KG1 (cell line): ENCODE data around the gene NLGN1.
"Not testable (repeated sequence)": the region's sequence is repeated elsewhere in the genome, so short reads cannot be mapped to it uniquely, and the experiment has no call there.

ENCODE experiments used
- DNase-seq: peaks from one replicate; lab custom pipeline; 2025; lab: John Stamatoyannopoulos, UW

NLGN1 gene

GRCh38 chr3:174168026-174168425 is 770.5 kb downstream of the NLGN1 start:
- DNase-seq: no peak

GRCh38 chr3:174168538-174169254 is 771.2 kb downstream of the NLGN1 start:
- no peak for DNase-seq

DNA sequence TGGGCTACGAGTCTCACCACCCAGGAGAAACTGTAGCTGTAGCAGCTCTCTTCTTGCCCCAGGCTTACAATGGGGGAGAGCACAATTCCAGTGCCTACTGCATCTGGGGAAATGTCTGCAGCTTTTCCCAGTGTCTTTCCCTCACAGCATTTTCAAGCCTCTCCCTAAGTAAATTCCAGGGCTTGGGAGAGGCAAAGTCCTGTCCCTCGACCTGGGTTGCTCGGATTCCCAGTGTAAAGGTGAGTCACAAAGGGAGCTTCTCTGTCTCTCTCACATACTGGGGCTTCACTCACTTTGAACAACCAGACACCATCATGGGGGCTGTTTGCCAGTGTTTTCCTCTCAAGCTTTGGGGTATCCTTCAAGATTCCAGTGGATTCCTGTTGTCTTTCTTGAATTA is 772.2 kb downstream of the NLGN1 start:
- DNase-seq: no peak

GRCh38 chr3:174170248-174170647 is 772.7 kb downstream of the NLGN1 start:
- DNase-seq: no peak

DNA sequence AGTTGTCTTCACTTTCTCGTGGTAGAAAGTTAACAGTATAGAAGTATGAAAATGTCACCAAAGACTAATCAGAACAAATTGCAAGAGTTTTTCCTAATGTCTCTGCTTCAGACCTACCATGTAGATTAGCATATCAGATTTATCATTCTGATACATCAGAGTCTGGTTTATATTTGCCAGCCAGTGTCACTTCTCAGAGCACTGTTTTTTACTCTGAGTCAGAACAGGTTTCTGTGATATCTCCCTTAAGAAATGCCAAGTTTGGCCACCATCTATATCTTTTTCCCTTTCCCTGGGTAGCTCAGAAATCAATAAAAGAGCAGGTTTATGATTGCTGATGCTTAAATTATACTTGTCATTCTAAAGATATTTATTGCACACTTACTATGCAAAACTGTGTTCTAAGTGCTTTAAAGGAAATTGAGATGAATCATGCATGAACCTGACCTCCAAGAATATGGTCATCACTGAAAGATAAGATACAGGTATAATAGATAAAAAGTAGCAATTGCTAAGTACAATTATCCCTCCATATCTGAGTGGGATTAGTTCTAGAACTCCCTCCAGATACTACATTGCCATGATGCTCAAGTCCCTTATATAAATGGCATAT is 788.9 kb downstream of the NLGN1 start:
- no peak for DNase-seq

DNA sequence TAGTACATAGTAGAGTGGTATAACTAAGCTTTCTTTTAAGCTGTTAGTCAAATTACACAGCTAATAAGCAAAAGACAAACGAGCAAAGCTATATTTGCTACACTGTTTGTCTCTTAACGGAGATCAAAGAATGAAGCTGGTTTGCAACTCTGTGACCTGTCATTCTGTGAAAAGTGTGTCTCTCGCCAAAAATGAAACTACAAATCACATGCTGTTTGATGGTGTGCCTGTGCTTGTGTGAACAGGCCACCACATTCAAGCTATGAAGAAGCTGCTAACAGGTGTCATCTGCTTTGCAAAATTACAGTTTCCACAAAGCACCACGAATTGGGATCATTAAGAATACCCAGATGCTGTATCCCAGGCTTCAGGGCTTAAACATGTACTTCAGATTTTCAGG is 793.8 kb downstream of the NLGN1 start:
- no peak for DNase-seq

GRCh38 chr3:174191895-174192294 is 794.4 kb downstream of the NLGN1 start:
- no peak for DNase-seq

DNA sequence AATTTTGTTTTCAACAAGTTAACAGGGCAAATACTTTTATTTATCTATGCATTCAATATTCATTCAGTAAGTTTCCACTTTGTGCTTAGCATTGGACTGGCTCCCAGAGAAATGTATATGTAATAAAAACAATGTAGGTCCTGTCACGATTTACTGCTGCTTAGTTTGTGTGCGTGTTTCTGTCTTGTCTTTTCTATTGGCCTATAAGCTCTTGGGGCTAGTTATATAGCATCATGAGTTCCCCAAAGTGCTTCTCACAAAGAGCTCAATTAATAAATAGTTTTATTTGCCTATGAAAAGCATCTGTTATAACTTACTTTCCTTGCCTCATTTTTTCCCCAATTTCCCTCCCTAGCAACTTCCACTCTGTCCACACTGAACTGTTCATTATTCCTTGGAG is 794.9 kb downstream of the NLGN1 start:
- no peak for DNase-seq

DNA sequence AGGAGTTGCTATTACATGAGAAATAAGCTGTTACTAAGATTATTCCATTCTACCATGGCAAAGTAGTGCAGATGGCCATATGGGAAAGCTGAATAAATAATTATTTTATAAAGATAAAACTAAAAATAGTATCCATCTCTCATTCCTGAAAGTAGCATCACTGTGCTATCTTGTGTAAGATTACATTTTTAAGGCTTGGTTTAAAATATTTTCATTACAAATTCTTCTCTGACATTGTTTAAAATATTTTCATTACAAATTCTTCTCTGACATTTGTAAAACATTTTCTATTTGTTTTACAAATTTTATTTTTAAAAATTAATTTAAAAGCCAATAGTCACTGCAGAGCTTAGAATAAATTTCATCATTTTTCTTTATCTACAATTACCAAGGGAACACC is 796.1 kb downstream of the NLGN1 start:
- no peak for DNase-seq

DNA sequence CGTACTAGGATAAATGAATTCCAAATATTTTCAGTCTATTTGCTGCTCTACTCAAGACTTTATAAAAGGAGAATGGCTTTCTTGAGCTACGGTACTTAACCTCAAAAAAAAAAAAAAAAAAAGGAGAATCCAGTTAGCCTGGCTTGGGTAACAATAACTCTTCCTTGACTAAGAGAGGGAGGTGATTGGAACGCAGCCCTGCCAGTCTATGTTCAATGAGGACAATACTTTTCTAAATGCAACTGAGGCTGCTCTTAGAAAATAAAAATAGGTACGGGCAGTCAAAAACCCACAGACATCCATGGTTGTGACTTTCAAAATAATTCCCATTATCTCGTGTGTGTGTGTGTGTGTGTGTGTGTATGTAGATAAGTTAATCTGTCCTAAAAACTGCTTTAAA is 799.9 kb downstream of the NLGN1 start:
- no peak for DNase-seq

DNA sequence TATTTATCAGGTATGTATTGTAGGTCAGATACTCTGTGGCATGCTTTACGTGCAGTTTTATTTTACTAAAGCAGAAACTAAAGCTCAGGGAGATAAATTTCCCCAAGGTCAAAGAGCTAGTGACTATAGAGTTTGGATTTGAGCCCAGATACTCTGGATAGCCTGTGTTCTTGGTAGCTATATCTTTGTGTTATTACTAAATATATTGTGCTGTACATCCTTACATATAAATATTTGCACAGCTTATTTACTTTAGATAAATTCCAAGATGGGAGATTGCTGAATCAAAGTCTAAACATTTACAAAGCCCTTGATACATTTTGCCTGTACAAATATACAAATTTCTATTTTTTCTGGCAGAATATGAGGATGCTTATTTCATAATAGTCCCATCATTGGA is 800.7 kb downstream of the NLGN1 start:
- DNase-seq: no peak

DNA sequence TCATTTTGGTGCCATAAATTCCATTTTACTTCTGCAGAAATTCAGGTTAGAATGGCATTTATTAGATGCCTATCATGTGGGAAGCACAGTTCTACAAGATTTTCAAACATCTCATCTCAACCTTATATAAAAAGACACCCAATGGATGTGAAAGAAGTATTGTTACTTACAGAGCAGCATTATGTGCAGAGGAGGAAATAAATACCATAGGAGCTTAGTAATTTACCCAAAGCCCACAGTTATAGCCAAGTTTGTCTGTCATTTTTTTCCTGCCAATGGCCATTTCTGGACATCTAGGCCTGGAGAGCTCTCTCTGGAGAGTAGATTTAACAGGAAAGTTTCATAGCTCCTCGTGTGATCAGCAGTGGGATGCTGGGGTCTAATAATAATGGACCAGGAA is 802.2 kb downstream of the NLGN1 start:
- DNase-seq: no peak

DNA sequence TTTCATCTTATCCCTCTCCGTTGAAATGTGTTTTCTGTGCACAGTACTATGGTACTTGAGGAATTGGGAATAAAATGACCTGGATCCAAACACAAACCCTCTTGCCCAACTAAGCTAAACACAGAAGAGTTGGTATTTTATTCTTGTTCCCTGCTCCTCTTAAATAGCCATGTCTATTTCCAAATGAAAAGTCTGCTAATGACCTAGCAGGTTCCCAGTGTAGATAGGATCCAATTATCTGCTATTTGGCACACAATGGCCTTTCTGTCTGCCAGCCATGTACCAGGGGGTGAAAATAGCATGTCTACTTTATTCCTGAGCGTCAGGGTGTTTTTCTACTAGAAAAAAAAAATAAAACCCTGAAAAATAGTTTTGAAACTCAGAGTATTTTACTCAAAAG is 804.6 kb downstream of the NLGN1 start:
- no peak for DNase-seq

GRCh38 chr3:174202561-174202960 is 805.0 kb downstream of the NLGN1 start:
- no peak for DNase-seq

DNA sequence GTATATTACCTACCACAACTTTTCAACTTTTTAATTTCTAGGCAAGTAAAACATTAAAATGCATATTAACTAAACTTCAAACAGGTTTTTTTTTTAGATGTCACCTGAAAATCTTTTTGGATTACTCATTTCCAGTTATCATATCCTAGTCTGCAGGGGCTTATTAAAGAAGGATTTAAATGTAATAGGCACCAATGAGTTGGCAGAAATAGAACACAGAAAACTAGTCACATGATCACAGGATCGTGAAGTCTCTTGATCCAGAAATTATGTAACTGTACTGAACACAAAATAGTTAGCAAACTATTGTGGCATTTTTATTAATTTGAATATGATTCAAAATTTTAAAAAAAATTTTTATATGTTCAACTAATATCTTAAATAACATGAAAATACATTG is 807.2 kb downstream of the NLGN1 start:
- no peak for DNase-seq

GRCh38 chr3:174206607-174207192 is 809.2 kb downstream of the NLGN1 start:
- no peak for DNase-seq

DNA sequence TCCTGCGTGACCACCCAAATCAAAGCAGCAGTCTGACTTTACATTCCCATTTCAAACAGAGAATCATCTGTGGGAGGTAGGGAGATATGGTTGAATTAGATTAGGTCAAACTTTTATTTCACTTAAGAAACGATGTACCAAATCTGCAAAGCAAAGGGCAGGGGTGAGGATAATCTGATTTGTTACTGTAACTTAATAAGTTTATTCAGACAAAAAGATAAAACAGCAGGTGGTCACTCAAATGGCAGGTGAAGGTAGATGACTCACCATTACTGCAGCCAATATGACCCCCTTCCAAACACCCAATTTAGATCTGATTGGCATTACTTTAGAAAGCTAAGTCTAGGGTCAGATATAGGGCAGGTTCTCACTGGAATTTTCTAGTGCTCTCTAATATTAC is 810.6 kb downstream of the NLGN1 start:
- no peak for DNase-seq

- DNase-seq: not testable (repeated sequence)
Observed at GRCh38 chr3:174211896-174212295, 814.4 kb downstream of the NLGN1 start.

- no peak for DNase-seq
Observed at GRCh38 chr3:174215456-174215855, 817.9 kb downstream of the NLGN1 start.

GRCh38 chr3:174216019-174216418 is 818.5 kb downstream of the NLGN1 start:
- no peak for DNase-seq

- DNase-seq: peak; percentile 56
Observed at GRCh38 chr3:174216946-174217718, 819.6 kb downstream of the NLGN1 start.

DNA sequence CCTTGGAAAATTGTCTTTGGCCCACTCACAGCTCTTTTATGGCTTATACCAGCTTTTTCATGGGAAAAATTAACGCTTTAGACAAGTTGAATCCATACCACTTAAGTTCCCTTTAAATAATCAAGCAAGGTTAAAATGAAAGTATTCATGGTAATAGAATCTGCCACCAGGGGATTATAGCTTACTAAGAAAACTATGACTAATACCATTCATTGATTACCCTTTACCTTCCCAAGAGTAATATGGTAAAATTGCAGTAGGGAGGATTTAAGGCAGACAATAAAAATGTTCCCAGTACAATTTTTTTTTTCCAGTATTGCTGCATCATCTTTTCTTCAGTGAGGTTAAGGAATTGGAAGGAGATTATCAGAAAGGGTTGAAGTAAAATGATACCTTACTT is 820.5 kb downstream of the NLGN1 start:
- DNase-seq: no peak

DNA sequence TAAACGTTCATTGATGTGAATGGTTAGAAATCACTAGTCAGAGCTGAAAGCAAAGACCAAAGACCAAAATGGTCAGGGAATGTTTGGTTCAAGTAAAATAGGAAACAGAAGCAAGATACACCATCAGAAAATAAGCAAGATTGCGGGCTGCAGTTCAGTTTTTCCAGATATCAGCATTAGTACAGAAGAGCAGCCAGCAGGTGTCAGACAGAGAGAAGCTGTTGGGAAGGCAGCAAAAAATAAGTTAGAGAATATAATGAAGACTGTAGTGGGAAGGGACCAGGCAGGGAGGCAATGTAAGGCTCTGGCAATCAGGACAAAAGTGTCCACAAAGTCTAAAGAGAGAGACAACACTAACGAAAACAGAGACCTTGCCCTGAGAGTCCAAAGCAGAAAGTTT is 822.2 kb downstream of the NLGN1 start:
- no peak for DNase-seq
